Measurements from ENCODE around the gene SARS2. TPM values are rescaled to one million over a fixed set of nuclear protein-coding genes. Genes with fewer than 3 reads are reported as not detected.

Gene SARS2
- total RNA-seq, 1 experiment from 2014 or later = 26.7 TPM

DNA sequence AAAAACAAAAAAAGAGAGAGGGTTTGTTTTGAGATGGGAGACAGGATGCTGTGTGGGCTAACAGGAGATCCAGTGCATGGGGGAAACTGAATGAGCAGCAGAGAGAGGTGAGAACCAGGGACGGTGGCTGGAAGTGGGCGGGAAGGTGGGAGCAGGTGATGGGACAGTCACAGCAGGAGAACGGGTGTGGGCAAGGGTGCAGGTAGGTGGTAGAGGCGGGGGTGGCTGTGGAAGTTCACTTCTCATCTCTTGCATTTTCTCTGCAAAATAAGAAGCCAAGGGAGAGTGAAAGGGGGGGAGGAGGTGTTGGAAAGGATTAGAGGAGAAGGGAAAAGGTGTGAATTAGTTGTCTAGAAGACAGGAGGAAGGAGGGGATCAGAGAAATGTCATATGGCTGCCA lies 23.1 kb upstream of the SARS2 start:
- ChIA-PET POLR2A (ENCODE audit: unreplicated experiment) (no interaction called here), CTCF (no interaction called here)
- Histone ChIP-seq H3F3A (ENCODE audit: low read length, unreplicated experiment) (no peaks in the 10 kb centered on the region), H3K27me3 (ENCODE audit: low read length) (no peaks in the 10 kb centered on the region), H3K4me3 (ENCODE audit: low read length) (no peak overlapping the region), H3K9me3 (ENCODE audit: low read length) (no peaks in the 10 kb centered on the region), H3K4me1 (ENCODE audit: insufficient read depth, low read length) (no peaks in the 10 kb centered on the region), H3K9me2 (replicated peaks; ENCODE audit: low read length) (no peaks in the 10 kb centered on the region), H3K4me2 (ENCODE audit: low read length) (no peak overlapping the region), H3K27ac (ENCODE audit: low read length) (no peak overlapping the region), H3K79me2 (ENCODE audit: low read length) (no peaks in the 10 kb centered on the region), H3K9ac (ENCODE audit: low read length) (no peak overlapping the region), H2AFZ (ENCODE audit: low read length) (no peak overlapping the region), H3K36me3 (ENCODE audit: low read depth, low read length) (no peaks in the 10 kb centered on the region), H4K20me1 (ENCODE audit: low read length) (no peaks in the 10 kb centered on the region)
- BruUV-seq (replicated peaks) = no TSS peak
- no peak for ATAC-seq
- intact Hi-C loops (cut with micrococcal nuclease) = loop anchor here (10.0 kb wide), 1 partner anchor 549 kb away; the partner anchor contains the start of gene FAM98C
- no peak for DNase-seq
- TF ChIP-seq, protein P1, sequence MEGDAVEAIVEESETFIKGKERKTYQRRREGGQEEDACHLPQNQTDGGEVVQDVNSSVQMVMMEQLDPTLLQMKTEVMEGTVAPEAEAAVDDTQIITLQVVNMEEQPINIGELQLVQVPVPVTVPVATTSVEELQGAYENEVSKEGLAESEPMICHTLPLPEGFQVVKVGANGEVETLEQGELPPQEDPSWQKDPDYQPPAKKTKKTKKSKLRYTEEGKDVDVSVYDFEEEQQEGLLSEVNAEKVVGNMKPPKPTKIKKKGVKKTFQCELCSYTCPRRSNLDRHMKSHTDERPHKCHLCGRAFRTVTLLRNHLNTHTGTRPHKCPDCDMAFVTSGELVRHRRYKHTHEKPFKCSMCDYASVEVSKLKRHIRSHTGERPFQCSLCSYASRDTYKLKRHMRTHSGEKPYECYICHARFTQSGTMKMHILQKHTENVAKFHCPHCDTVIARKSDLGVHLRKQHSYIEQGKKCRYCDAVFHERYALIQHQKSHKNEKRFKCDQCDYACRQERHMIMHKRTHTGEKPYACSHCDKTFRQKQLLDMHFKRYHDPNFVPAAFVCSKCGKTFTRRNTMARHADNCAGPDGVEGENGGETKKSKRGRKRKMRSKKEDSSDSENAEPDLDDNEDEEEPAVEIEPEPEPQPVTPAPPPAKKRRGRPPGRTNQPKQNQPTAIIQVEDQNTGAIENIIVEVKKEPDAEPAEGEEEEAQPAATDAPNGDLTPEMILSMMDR (conservative IDR thresholded peaks at IDR 0.05; ENCODE audit: low read depth, low read length) = no peak
- no peak for TF ChIP-seq EZH2phosphoT487 (IDR thresholded peaks at IDR 0.05; ENCODE audit: borderline replicate concordance, low read length)
- no peak for TF ChIP-seq EZH2 (IDR thresholded peaks at IDR 0.05; ENCODE audit: low read length, unreplicated experiment)

DNA sequence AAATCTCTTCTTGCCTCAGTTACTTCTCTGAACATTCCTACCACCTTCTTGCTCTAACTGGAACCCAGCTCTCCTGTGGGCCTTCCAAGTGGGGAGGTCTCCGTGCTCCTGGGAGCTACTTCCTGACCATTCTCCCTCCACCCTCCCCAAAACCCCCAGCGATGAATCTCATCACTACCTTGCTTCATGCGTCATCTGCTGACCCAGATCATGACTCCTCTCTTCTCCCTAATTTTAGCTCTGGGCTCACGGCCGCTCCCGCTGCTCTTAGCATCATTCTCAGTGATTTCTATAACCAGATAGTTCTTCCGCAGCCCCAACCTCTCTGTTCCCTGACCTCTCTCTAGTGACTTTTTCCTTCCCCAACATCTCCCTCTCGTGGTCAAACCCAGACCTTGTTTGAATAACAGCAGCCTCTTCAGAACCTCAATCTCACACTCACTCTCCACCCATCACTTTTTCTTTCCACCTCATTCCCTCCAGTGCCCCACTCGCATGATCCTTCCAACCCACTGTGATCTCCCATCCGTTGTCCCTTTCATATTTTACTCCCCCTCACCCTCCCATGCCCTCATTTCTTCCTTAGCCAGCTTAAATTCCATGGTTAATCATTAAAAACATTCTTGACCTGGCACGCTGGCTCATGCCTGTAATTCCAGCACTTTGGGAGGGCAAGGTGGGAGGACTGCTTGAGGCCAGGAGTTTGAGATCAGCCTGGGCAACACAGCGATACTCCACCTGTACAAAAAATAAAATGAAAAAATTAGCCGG lies 22.0 kb upstream of the SARS2 start:
- H3K4me3 ChIP-seq (ENCODE audit: low read length) = no peak overlapping the region
- H3K9me3 ChIP-seq (ENCODE audit: low read length) = no peaks in the 10 kb centered on the region
- no peaks in the 10 kb centered on the region for H3K4me1 ChIP-seq (ENCODE audit: insufficient read depth, low read length)
- ChIA-PET CTCF (no interaction called here), POLR2A (ENCODE audit: unreplicated experiment) (no interaction called here)
- no peak overlapping the region for H3K27ac ChIP-seq (ENCODE audit: low read length)
- H3F3A ChIP-seq (ENCODE audit: low read length, unreplicated experiment) = no peaks in the 10 kb centered on the region
- no peaks in the 10 kb centered on the region for H3K79me2 ChIP-seq (ENCODE audit: low read length)
- DNase-seq = peak; percentile 75
- H3K9ac ChIP-seq (ENCODE audit: low read length) = no peak overlapping the region
- no peaks in the 10 kb centered on the region for H3K9me2 ChIP-seq (replicated peaks; ENCODE audit: low read length)
- no peaks in the 10 kb centered on the region for H3K27me3 ChIP-seq (ENCODE audit: low read length)
- intact Hi-C loops (cut with micrococcal nuclease) = loop anchor here (10.0 kb wide), 1 partner anchor 548 kb away; the partner anchor contains the start of gene FAM98C
- H3K4me2 ChIP-seq (ENCODE audit: low read length) = no peak overlapping the region
- H2AFZ ChIP-seq (ENCODE audit: low read length) = no peak overlapping the region
- no peaks in the 10 kb centered on the region for H3K36me3 ChIP-seq (ENCODE audit: low read depth, low read length)
- ATAC-seq = peak; percentile 74
- BruUV-seq (replicated peaks) = no TSS peak
- no peak for TF ChIP-seq EZH2 (IDR thresholded peaks at IDR 0.05; ENCODE audit: low read length, unreplicated experiment)
- no peak for TF ChIP-seq EZH2phosphoT487 (IDR thresholded peaks at IDR 0.05; ENCODE audit: borderline replicate concordance, low read length)
- TF ChIP-seq, protein P1 (conservative IDR thresholded peaks at IDR 0.05; ENCODE audit: low read depth, low read length) = peak; percentile 64
- H4K20me1 ChIP-seq (ENCODE audit: low read length) = no peaks in the 10 kb centered on the region

DNA sequence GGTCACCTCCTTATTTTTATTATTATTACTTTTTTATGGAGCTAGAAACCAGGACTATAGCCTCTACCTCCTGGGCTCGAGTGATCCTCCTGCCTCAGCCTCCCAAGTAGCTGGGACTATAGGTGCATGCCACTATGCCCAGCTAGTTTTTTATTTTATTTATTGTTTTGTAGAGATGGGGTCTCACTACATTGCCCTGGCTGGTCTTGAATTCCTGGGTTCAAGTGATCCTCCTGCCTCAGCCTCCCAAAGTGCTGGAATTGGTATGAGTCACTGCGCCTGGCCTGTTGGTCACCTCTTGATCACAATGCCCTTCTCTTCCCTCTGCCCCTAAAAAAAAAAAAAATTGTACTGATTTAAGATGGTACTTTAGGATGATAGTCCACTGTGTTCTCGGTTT lies 20.6 kb upstream of the SARS2 start:
- intact Hi-C loops (cut with micrococcal nuclease) = loop anchor here (10.0 kb wide), 1 partner anchor 546 kb away; the partner anchor contains the start of gene FAM98C
- ATAC-seq = no peak
- POLR2A ChIA-PET (ENCODE audit: unreplicated experiment) = no interaction called here

More for the DNA sequence above, 20.6 kb upstream of the SARS2 start:
- Histone ChIP-seq H3K4me1 (ENCODE audit: insufficient read depth, low read length) (no peaks in the 10 kb centered on the region), H2AFZ (ENCODE audit: low read length) (no peak overlapping the region), H3F3A (ENCODE audit: low read length, unreplicated experiment) (no peaks in the 10 kb centered on the region), H3K27ac (ENCODE audit: low read length) (no peak overlapping the region), H3K9ac (ENCODE audit: low read length) (no peak overlapping the region), H3K9me3 (ENCODE audit: low read length) (no peaks in the 10 kb centered on the region), H3K36me3 (ENCODE audit: low read depth, low read length) (no peaks in the 10 kb centered on the region), H4K20me1 (ENCODE audit: low read length) (no peaks in the 10 kb centered on the region), H3K27me3 (ENCODE audit: low read length) (no peaks in the 10 kb centered on the region), H3K4me2 (ENCODE audit: low read length) (no peak overlapping the region), H3K9me2 (replicated peaks; ENCODE audit: low read length) (no peaks in the 10 kb centered on the region), H3K79me2 (ENCODE audit: low read length) (no peaks in the 10 kb centered on the region), H3K4me3 (ENCODE audit: low read length) (no peak overlapping the region)
- no peak for TF ChIP-seq EZH2 (IDR thresholded peaks at IDR 0.05; ENCODE audit: low read length, unreplicated experiment)
- TF ChIP-seq, protein P1 (conservative IDR thresholded peaks at IDR 0.05; ENCODE audit: low read depth, low read length) = no peak
- no peak for TF ChIP-seq EZH2phosphoT487 (IDR thresholded peaks at IDR 0.05; ENCODE audit: borderline replicate concordance, low read length)
- CTCF ChIA-PET = interaction anchor here (0.7 kb wide), 1 partner anchor 112 kb away, joined by 5 read pairs; no protein-coding TSS in a partner anchor
- DNase-seq = no peak
- no TSS peak for BruUV-seq (replicated peaks)

Measured in PC-3 (cell line).